AG10803 (cell line): ENCODE results near the gene LRRC61.

ENCODE experiments used
- DNase-seq: peaks from one replicate; pipeline ENCODE4 v3.0.0; 2010; ENCODE audit warnings: low read depth
- H3K4me3 ChIP-seq: 2 replicates; pipeline ENCODE4 v1.5.1; 2011; ENCODE audit warnings: mild to moderate bottlenecking, low read length, control low read depth
- TF ChIP-seq, protein P1 (sequence below): conservative IDR thresholded peaks from 2 replicates; pipeline ENCODE4 v1.5.1; 2011; ENCODE audit warnings: mild to moderate bottlenecking, low read length, control low read depth, inconsistent platforms

The LRRC61 gene

DNA sequence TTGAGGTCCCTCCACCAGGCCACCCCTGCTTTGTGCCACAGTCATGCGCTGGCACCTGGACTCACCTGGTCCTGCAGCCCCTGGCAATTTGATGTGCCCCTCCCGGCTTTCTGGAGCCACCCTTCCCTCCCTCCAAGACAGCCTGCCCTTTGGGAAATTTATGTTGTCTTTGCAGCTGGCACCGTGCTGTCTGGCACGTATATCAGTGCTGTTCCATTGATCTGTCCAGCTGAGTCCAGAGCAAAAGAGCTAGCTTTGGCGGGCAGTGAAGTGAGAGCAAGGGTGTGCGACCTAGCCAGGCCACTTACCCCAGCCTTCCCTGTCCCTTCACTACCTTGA, 12.6 kb downstream of the LRRC61 start:
- TF ChIP-seq, protein P1, sequence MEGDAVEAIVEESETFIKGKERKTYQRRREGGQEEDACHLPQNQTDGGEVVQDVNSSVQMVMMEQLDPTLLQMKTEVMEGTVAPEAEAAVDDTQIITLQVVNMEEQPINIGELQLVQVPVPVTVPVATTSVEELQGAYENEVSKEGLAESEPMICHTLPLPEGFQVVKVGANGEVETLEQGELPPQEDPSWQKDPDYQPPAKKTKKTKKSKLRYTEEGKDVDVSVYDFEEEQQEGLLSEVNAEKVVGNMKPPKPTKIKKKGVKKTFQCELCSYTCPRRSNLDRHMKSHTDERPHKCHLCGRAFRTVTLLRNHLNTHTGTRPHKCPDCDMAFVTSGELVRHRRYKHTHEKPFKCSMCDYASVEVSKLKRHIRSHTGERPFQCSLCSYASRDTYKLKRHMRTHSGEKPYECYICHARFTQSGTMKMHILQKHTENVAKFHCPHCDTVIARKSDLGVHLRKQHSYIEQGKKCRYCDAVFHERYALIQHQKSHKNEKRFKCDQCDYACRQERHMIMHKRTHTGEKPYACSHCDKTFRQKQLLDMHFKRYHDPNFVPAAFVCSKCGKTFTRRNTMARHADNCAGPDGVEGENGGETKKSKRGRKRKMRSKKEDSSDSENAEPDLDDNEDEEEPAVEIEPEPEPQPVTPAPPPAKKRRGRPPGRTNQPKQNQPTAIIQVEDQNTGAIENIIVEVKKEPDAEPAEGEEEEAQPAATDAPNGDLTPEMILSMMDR = no peak
- DNase-seq = no peak
- H3K4me3 ChIP-seq = no peak overlapping the region

- TF ChIP-seq, protein P1 = no peak
- DNase-seq = no peak
- H3K4me3 ChIP-seq = no peak overlapping the region
Measured at GRCh38 chr7:150336746-150337145, 13.6 kb downstream of the LRRC61 start.

GRCh38 chr7:150337179-150337578, 14.0 kb downstream of the LRRC61 start:
- TF ChIP-seq, protein P1 = no peak
- no peak overlapping the region for H3K4me3 ChIP-seq
- no peak for DNase-seq

DNA sequence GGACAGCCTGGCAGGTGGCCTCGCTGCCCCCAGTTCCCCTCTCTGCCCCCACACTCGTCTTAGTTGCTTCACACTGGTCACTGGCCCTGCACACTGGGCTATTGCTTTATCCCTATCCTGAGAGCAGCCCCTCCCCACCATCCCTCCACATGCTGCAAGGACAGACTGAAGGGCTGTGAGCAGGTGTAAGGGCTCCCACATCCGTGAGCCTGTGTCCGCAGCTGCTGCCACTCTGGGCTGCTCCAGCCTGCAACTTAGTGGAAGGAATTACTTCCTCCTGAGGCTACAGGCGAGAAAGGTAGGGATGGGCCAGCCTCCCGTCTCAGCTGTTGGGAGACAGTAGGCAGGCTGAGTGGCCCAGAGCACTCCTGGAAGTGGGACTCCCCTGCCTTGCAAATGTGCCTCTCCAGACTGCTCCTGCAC, 14.5 kb downstream of the LRRC61 start:
- TF ChIP-seq, protein P1 = no peak
- no peak for DNase-seq
- no peak overlapping the region for H3K4me3 ChIP-seq

DNA sequence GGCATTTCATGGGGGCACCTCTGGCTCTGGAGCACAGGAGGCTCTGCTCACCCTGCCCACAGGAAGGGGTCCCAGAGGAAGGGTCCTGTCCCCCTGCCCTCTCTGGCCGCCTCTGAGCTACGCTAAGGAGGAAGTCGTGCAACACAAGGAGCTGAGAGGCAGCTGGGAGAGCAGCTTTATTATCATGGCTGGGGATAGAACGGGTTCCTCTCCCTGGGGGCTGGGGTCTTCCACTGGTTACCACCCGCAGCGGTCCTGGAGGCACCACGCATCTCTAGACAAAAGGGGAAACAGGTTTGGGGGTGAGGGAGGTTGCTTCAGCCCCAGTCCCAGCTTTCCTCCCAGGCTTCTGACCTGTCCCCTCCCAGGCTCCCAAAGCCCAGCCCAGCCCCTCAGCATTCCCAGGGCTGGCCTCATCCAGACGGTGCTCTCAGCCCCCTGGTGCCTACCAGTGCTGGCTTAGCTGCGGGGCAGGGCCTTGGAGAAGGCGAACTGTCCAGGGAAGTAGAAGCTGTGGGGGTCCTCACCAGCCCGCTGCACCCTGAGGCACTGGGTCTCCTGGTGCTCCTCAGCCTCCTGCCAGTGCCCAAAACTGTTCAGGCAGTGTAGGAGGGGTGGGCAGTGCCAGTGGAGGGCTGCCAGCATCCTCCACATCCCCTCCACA, 15.1 kb downstream of the LRRC61 start:
- no peak for DNase-seq
- TF ChIP-seq, protein P1 = no peak
- no peak overlapping the region for H3K4me3 ChIP-seq

GRCh38 chr7:150339409-150339809, 16.3 kb downstream of the LRRC61 start:
- H3K4me3 ChIP-seq = no peak overlapping the region; the same call in 1 of the 2 replicates
- no peak for DNase-seq
- TF ChIP-seq, protein P1 = no peak

- DNase-seq = peak; percentile 80
- TF ChIP-seq, protein P1 = peak; percentile 24
- H3K4me3 ChIP-seq = peak overlapping the region; percentile 29
Measured at GRCh38 chr7:150340024-150340749, 17.0 kb downstream of the LRRC61 start.
